ENCODE data around the gene DNAJC21. TPM values are rescaled to one million over a fixed set of nuclear protein-coding genes. Genes with fewer than 3 reads are reported as not detected.

The DNAJC21 gene
- total and polyA plus RNA-seq, 9 of the 15 experiments (the other 6 are each of a cell fraction or from before 2014, with no cell fraction given) = 26.6 to 105 (median 70.7) TPM

DNA sequence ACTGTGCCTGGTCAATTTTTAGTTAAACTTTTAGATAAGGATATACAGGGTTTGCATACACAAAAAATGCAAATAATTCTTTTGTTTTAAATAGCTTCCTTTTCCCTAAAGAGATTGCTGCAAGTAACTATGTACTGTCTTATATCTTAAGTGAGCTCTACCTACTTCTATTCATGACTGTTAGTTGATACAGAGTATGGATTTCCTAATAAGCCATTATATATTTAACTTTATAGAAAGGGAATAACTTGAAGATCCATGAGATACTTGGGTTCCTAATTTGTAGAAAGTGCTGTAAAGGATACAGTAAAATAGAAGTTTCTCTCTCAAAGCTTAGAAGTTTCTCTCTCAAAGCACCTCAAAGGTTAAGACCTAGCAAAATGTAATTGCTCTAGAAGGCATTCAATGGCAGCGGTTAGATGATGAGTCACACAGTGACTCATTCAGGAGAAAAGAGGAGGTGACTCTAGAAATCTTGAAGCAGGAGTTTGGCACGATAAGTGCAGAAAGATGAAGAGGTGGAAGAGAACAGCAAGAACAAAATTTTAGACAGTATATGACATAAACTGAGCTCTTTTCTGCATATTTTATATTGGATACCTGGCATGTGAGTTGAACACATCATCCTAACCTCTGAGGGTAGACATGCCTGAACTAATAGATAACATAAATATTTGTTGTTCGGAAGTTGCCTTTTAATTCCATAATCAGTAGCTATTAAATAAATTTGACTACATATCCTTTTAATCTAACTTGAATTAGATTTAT is 5.5 kb upstream of the DNAJC21 start (continued):
- no peak for TF ChIP-seq ZNF740 (CRISPR knock-in tag; IDR thresholded peaks at IDR 0.05)
- no peak for TF ChIP-seq ZNF740 (tag; IDR thresholded peaks at IDR 0.05)
- no peak for TF ChIP-seq TAF7 (tag; IDR thresholded peaks at IDR 0.05)
- TF ChIP-seq YY1 (IDR thresholded peaks at IDR 0.05; ENCODE audit: borderline replicate concordance in 1 of 3, control insufficient read depth in 1 of 3, extremely low read depth in 1 of 3, insufficient read depth in 3 of 3, insufficient read length in 1 of 3, insufficient replicate concordance in 2 of 3, low read depth in 1 of 3, low read length in 2 of 3) = peak in 1 of 3 experiments; percentile 79
- TF ChIP-seq DDX20 (tag; IDR thresholded peaks at IDR 0.05; ENCODE audit: low read depth) = no peak
- no peak for TF ChIP-seq HOMEZ (CRISPR knock-in tag; IDR thresholded peaks at IDR 0.05)
- TF ChIP-seq KDM1A (IDR thresholded peaks at IDR 0.05) = peak; percentile 76 to 83
- TF ChIP-seq SIN3B (IDR thresholded peaks at IDR 0.05; ENCODE audit: low read depth) = no peak
- peak in 1 of 2 experiments; percentile 40; a peak in 1 of 4 replicates for TF ChIP-seq KDM4B (IDR thresholded peaks at IDR 0.05; ENCODE audit: borderline replicate concordance in 2 of 2, low read depth in 1 of 2)
- peak; percentile 53; the same call in 1 of the 2 replicates for TF ChIP-seq LCOR (CRISPR knock-in tag; IDR thresholded peaks at IDR 0.05)
- TF ChIP-seq ZNF232 (CRISPR knock-in tag; IDR thresholded peaks at IDR 0.05) = no peak
- TF ChIP-seq ZC3H4 (CRISPR knock-in tag; IDR thresholded peaks at IDR 0.05; ENCODE audit: borderline replicate concordance) = no peak
- TF ChIP-seq, protein P1, sequence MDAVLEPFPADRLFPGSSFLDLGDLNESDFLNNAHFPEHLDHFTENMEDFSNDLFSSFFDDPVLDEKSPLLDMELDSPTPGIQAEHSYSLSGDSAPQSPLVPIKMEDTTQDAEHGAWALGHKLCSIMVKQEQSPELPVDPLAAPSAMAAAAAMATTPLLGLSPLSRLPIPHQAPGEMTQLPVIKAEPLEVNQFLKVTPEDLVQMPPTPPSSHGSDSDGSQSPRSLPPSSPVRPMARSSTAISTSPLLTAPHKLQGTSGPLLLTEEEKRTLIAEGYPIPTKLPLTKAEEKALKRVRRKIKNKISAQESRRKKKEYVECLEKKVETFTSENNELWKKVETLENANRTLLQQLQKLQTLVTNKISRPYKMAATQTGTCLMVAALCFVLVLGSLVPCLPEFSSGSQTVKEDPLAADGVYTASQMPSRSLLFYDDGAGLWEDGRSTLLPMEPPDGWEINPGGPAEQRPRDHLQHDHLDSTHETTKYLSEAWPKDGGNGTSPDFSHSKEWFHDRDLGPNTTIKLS (IDR thresholded peaks at IDR 0.05; ENCODE audit: borderline replicate concordance, low read depth) = peak; percentile 42; the same call in 1 of the 2 replicates
- TF ChIP-seq, protein P2, sequence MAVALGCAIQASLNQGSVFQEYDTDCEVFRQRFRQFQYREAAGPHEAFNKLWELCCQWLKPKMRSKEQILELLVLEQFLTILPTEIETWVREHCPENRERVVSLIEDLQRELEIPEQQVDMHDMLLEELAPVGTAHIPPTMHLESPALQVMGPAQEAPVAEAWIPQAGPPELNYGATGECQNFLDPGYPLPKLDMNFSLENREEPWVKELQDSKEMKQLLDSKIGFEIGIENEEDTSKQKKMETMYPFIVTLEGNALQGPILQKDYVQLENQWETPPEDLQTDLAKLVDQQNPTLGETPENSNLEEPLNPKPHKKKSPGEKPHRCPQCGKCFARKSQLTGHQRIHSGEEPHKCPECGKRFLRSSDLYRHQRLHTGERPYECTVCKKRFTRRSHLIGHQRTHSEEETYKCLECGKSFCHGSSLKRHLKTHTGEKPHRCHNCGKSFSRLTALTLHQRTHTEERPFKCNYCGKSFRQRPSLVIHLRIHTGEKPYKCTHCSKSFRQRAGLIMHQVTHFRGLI (CRISPR knock-in tag; IDR thresholded peaks at IDR 0.05) = 0 out of 2 replicates have a peak, but pooled peaks have one; percentile 44
- TF ChIP-seq POLR2G (IDR thresholded peaks at IDR 0.05; ENCODE audit: low read depth, low read length) = no peak
- TF ChIP-seq SMARCA4 (IDR thresholded peaks at IDR 0.05) = peak; percentile 100
- TF ChIP-seq ZNF140 (CRISPR knock-in tag; IDR thresholded peaks at IDR 0.05) = no peak
- peak; percentile 64; the same call in 1 of the 2 replicates for TF ChIP-seq FOXM1 (IDR thresholded peaks at IDR 0.05; ENCODE audit: low read depth)
- no peak for TF ChIP-seq FOXM1 (CRISPR knock-in tag; IDR thresholded peaks at IDR 0.05; ENCODE audit: low read depth)
